Kidney epithelial cell (primary cell): ENCODE results near the gene STEAP1B. TPM values are rescaled to one million over a fixed set of nuclear protein-coding genes. Genes with fewer than 3 reads are reported as not detected.

Experiments
- DNase-seq: peaks from one replicate; pipeline ENCODE4 v3.0.0-alpha.2; 2010; ENCODE audit warnings: low read depth
- H3K27me3 ChIP-seq: 2 replicates; pipeline ENCODE4 v1.6.0; 2011; ENCODE audit warnings: low read length; ENCODE audit not compliant: control insufficient read depth, insufficient read depth
- H3K36me3 ChIP-seq: 2 replicates; pipeline ENCODE4 v1.5.1; 2011; ENCODE audit warnings: low read length; ENCODE audit not compliant: control insufficient read depth, insufficient read depth
- H3K4me3 ChIP-seq: 2 replicates; pipeline ENCODE4 v1.5.1; 2011; ENCODE audit warnings: low read depth, mild to moderate bottlenecking, control low read depth, low read length
- CTCF ChIP-seq: IDR thresholded peaks from 2 replicates; pipeline ENCODE4 v1.5.1; 2011; ENCODE audit warnings: mild to moderate bottlenecking, moderate library complexity, low read length, control low read depth, inconsistent platforms; ENCODE audit not compliant: insufficient read depth, poor library complexity, severe bottlenecking
- total RNA-seq: library from RNA; depleted of rRNA; stranded (reverse); fragments of >200 nt; gene quantifications from 2 replicates; pipeline ENCODE4 v1.2.3, GENCODE V29; 2015

Gene STEAP1B
- total RNA-seq, 1 donor from 2014 or later = not detected

GRCh38 chr7:22404421-22405023 is 95.5 kb downstream of the STEAP1B start:
- no peak for TF ChIP-seq CTCF
- Histone ChIP-seq H3K36me3 (no peaks in the 10 kb centered on the region), H3K27me3 (no peaks in the 10 kb centered on the region), H3K4me3 (no peak overlapping the region)
- no peak for DNase-seq

- H3K4me3 ChIP-seq = no peak overlapping the region
- no peaks in the 10 kb centered on the region for H3K36me3 ChIP-seq
- no peak for DNase-seq
- no peak for TF ChIP-seq CTCF
- H3K27me3 ChIP-seq = no peaks in the 10 kb centered on the region
Measured at GRCh38 chr7:22403344-22403743, 96.6 kb downstream of the STEAP1B start.

GRCh38 chr7:22402250-22402649 is 97.7 kb downstream of the STEAP1B start:
- no peak for DNase-seq
- H3K27me3 ChIP-seq = no peaks in the 10 kb centered on the region
- TF ChIP-seq CTCF = no peak
- H3K36me3 ChIP-seq = no peaks in the 10 kb centered on the region
- H3K4me3 ChIP-seq = no peak overlapping the region

- TF ChIP-seq CTCF = no peak
- no peak overlapping the region for H3K4me3 ChIP-seq
- DNase-seq = no peak
- no peaks in the 10 kb centered on the region for H3K27me3 ChIP-seq
- H3K36me3 ChIP-seq = no peaks in the 10 kb centered on the region
Measured at GRCh38 chr7:22400936-22401553, 98.9 kb downstream of the STEAP1B start.

GRCh38 chr7:22400150-22400814 is 99.7 kb downstream of the STEAP1B start:
- DNase-seq = no peak
- H3K4me3 ChIP-seq = no peak overlapping the region
- TF ChIP-seq CTCF = no peak
- H3K36me3 ChIP-seq = no peaks in the 10 kb centered on the region
- no peaks in the 10 kb centered on the region for H3K27me3 ChIP-seq
